CD14-positive monocyte (primary cell): ENCODE results near the gene MICOS13. TPM values are rescaled to one million over a fixed set of nuclear protein-coding genes. Genes with fewer than 3 reads are reported as not detected.

Source experiments
- DNase-seq, 3 donors: peaks; one replicate each; pipeline ENCODE4 v3.0.0-alpha.2; 2011 to 2022
- H2AFZ ChIP-seq: 2 replicates; pipeline ENCODE4 v1.6.0; 2012; ENCODE audit warnings: mild to moderate bottlenecking, low read depth, low read length, inconsistent platforms; ENCODE audit not compliant: insufficient read depth, poor library complexity, severe bottlenecking
- H3K27ac ChIP-seq, 2 donors: 1 replicate in 1 of 2; 2 replicates in 1 of 2; pipeline ENCODE4 v1.5.1; 2012 to 2013; ENCODE audit warnings: low read length in 2 of 2, control low read depth in 1 of 2, inconsistent platforms in 1 of 2, low read depth in 1 of 2, mild to moderate bottlenecking in 1 of 2
- H3K27me3 ChIP-seq, 2 donors: one replicate each; pipeline versions ENCODE4 v1.6.0 to v1.6.1; 2011 to 2013; ENCODE audit warnings: low read length in 2 of 2; ENCODE audit not compliant: control insufficient read depth in 2 of 2, insufficient read depth in 2 of 2
- H3K36me3 ChIP-seq, 2 donors: replicated peaks in 1 of 2; 1 replicate in 1 of 2; 2 replicates in 1 of 2; pipeline versions ENCODE4 v1.5.1 to v1.6.1; 2012 to 2013; ENCODE audit warnings: low read length in 2 of 2, control low read depth in 1 of 2, inconsistent platforms in 1 of 2, mild to moderate bottlenecking in 1 of 2; ENCODE audit not compliant: insufficient read depth in 2 of 2, control insufficient read depth in 1 of 2
- H3K4me1 ChIP-seq, 2 donors: 1 replicate in 1 of 2; 2 replicates in 1 of 2; pipeline versions ENCODE4 v1.5.1 to v1.6.1; 2012 to 2013; ENCODE audit warnings: low read length in 2 of 2, control low read depth in 1 of 2, inconsistent platforms in 1 of 2, mild to moderate bottlenecking in 1 of 2, moderate library complexity in 1 of 2; ENCODE audit not compliant: insufficient read depth in 2 of 2, control insufficient read depth in 1 of 2
- H3K4me2 ChIP-seq: replicated peaks from 2 replicates; pipeline ENCODE3; 2012; ENCODE audit warnings: low read length, moderate library complexity, mild to moderate bottlenecking; ENCODE audit not compliant: poor library complexity, severe bottlenecking; ENCODE audit errors: extremely low read depth
- H3K4me3 ChIP-seq, 3 experiments: fragments of 200-600 bp in 1 of 3; sonication (generic) in 1 of 3; replicated peaks in 1 of 3; 1 replicate in 2 of 3; 2 replicates in 1 of 3; pipeline ENCODE4 v1.5.1; 2011 to 2013; ENCODE audit warnings: low read length in 3 of 3, mild to moderate bottlenecking in 3 of 3, control low read depth in 2 of 3, low read depth in 2 of 3, inconsistent platforms in 1 of 3, moderate library complexity in 1 of 3
- H3K79me2 ChIP-seq: 2 replicates; pipeline ENCODE4 v1.6.0; 2012; ENCODE audit warnings: mild to moderate bottlenecking, control low read depth, inconsistent platforms, low read length, moderate library complexity; ENCODE audit not compliant: insufficient read depth
- H3K9ac ChIP-seq: 2 replicates; pipeline ENCODE4 v1.6.0; 2017; ENCODE audit warnings: low read length, mild to moderate bottlenecking; ENCODE audit not compliant: insufficient read depth, poor library complexity, severe bottlenecking
- H3K9me3 ChIP-seq, 2 donors: replicated peaks in 1 of 2; 1 replicate in 1 of 2; 2 replicates in 1 of 2; pipeline versions ENCODE4 v1.5.1 to v1.6.1; 2012 to 2013; ENCODE audit warnings: low read length in 2 of 2, control low read depth in 1 of 2; ENCODE audit not compliant: control insufficient read depth in 1 of 2, insufficient read depth in 1 of 2
- H4K20me1 ChIP-seq: 2 replicates; pipeline ENCODE4 v1.6.0; 2012; ENCODE audit warnings: mild to moderate bottlenecking, low read length, control low read depth, moderate library complexity; ENCODE audit not compliant: insufficient read depth
- H3K27ac Mint-ChIP-seq, 7 donors: one replicate each; pipeline ENCODE4 v1.8.0; 2020; ENCODE audit warnings: mild to moderate bottlenecking in 7 of 7, mixed read lengths in 7 of 7, moderate library complexity in 6 of 7, inconsistent platforms in 2 of 7
- H3K27me3 Mint-ChIP-seq, 3 donors: one replicate each; pipeline ENCODE4 v1.8.0; 2021 to 2022; ENCODE audit warnings: low read depth in 3 of 3, mild to moderate bottlenecking in 3 of 3, mixed read lengths in 3 of 3, moderate library complexity in 3 of 3, inconsistent platforms in 1 of 3
- H3K36me3 Mint-ChIP-seq, 2 donors: one replicate each; pipeline ENCODE4 v1.8.0; 2020; ENCODE audit warnings: mixed read lengths in 2 of 2, inconsistent platforms in 1 of 2, mild to moderate bottlenecking in 1 of 2
- H3K4me1 Mint-ChIP-seq: one replicate; pipeline ENCODE4 v1.8.0; 2020; ENCODE audit warnings: mild to moderate bottlenecking, mixed read lengths
- H3K4me3 Mint-ChIP-seq, 2 donors: one replicate each; pipeline ENCODE4 v1.8.0; 2020; ENCODE audit warnings: mild to moderate bottlenecking in 2 of 2, mixed read lengths in 2 of 2, moderate library complexity in 1 of 2
- H3K9me3 Mint-ChIP-seq, 7 donors: one replicate each; pipeline ENCODE4 v1.8.0; 2020 to 2022; ENCODE audit warnings: mixed read lengths in 7 of 7, mild to moderate bottlenecking in 6 of 7, moderate library complexity in 6 of 7, inconsistent platforms in 2 of 7
- WGBS: methylation state at CpG from one replicate; pipeline ENCODE4 v1.1.5; 2013; ENCODE audit warnings: missing lambda C conversion rate; ENCODE audit not compliant: insufficient coverage; 5-methylcytosine and 5-hydroxymethylcytosine counted together
- intact Hi-C, 2 donors: fragments of 100-400 bp; cut with micrococcal nuclease; formaldehyde crosslinking; loops; one replicate each; pipeline versions ENCODE4 v1.15.0 to v1.15.1; 2023
- polyA plus RNA-seq, 3 donors: library from polyadenylated mRNA; depleted of rRNA in 1 of 3; unstranded in 2 of 3; stranded (reverse) in 1 of 3; fragments of 300-500 nt in 2 of 3; fragments of >200 nt in 1 of 3; fragmentation: Illumina TruSeq in 2 of 3; gene quantifications; 1 replicate in 2 of 3; 2 replicates in 1 of 3; pipeline ENCODE4 v1.2.3, GENCODE V29; 2012 to 2021
- TF ChIP-seq, protein P1 (sequence below): fragments of 200-600 bp; IDR thresholded peaks from one replicate; pipeline ENCODE4 v1.8.0; 2022; ENCODE audit warnings: antibody characterized with exemption, mild to moderate bottlenecking

The MICOS13 gene
- polyA plus RNA-seq, 3 donors, result 22.5 to 82.7 (median 78.6) TPM

GRCh38 chr19:5684694-5685430 is 4.5 kb upstream of the MICOS13 start:
- H3K27ac Mint-ChIP-seq, result no peak overlapping the region
- H3K27me3 Mint-ChIP-seq, result peaks cover 0 to 7% (median 5%) of the 10 kb centered on the region in 3 donors
- no peaks in the 10 kb centered on the region for H3K36me3 Mint-ChIP-seq
- H3K4me3 Mint-ChIP-seq, result no peak overlapping the region
- no peaks in the 10 kb centered on the region for H4K20me1 ChIP-seq
- peaks cover 0 to 3% (median 0%) of the 10 kb centered on the region in 7 donors for H3K9me3 Mint-ChIP-seq
- no peak overlapping the region for H3K4me3 ChIP-seq
- H3K9ac ChIP-seq, result no peak overlapping the region
- DNase-seq, result no peak
- WGBS, result 93% methylated on average over 17 of the region's 22 CpGs
- H3K4me1 Mint-ChIP-seq, result peaks cover 17% of the 10 kb centered on the region
- TF ChIP-seq, protein P1, sequence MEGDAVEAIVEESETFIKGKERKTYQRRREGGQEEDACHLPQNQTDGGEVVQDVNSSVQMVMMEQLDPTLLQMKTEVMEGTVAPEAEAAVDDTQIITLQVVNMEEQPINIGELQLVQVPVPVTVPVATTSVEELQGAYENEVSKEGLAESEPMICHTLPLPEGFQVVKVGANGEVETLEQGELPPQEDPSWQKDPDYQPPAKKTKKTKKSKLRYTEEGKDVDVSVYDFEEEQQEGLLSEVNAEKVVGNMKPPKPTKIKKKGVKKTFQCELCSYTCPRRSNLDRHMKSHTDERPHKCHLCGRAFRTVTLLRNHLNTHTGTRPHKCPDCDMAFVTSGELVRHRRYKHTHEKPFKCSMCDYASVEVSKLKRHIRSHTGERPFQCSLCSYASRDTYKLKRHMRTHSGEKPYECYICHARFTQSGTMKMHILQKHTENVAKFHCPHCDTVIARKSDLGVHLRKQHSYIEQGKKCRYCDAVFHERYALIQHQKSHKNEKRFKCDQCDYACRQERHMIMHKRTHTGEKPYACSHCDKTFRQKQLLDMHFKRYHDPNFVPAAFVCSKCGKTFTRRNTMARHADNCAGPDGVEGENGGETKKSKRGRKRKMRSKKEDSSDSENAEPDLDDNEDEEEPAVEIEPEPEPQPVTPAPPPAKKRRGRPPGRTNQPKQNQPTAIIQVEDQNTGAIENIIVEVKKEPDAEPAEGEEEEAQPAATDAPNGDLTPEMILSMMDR, result no peak
- H3K9me3 ChIP-seq, result no peaks in the 10 kb centered on the region
- no peaks in the 10 kb centered on the region for H3K36me3 ChIP-seq
- H3K4me2 ChIP-seq, result no peak overlapping the region
- H3K4me1 ChIP-seq, result peaks cover 20 to 30% of the 10 kb centered on the region in 2 donors
- H3K27ac ChIP-seq, result no peak overlapping the region
- no peak overlapping the region for H2AFZ ChIP-seq
- H3K27me3 ChIP-seq, result no peaks in the 10 kb centered on the region
- H3K79me2 ChIP-seq, result peaks cover 3% of the 10 kb centered on the region
- intact Hi-C loops, result loop anchor here (10.0 kb wide), 3 partner anchors 110 to 690 kb away; partner anchors contain the start of genes ALKBH7 (in 1 of the 2), DUS3L (in 1 of the 2), NDUFA11 (in 1 of the 2) and PSPN (in 1 of the 2)

GRCh38 chr19:5683177-5683886 is 3.0 kb upstream of the MICOS13 start:
- intact Hi-C loops, result loop anchor here (10.0 kb wide), 3 partner anchors 111 to 691 kb away; partner anchors contain the start of genes ALKBH7 (in 1 of the 2), DUS3L (in 1 of the 2), NDUFA11 (in 1 of the 2) and PSPN (in 1 of the 2)
- H3K9me3 ChIP-seq, result no peaks in the 10 kb centered on the region
- H3K27me3 Mint-ChIP-seq, result peaks cover 0 to 5% (median 5%) of the 10 kb centered on the region in 3 donors
- H3K4me3 ChIP-seq, result no peak overlapping the region
- peak overlapping the region in 1 of 7 donors; percentile 60 for H3K27ac Mint-ChIP-seq
- no peaks in the 10 kb centered on the region for H3K36me3 ChIP-seq
- no peak overlapping the region for H3K4me2 ChIP-seq
- H3K9ac ChIP-seq, result no peak overlapping the region
- no peaks in the 10 kb centered on the region for H4K20me1 ChIP-seq
- no peak overlapping the region for H3K4me3 Mint-ChIP-seq
- DNase-seq, result no peak
- WGBS, result 89% methylated on average over 8 of the region's 10 CpGs
- H3K79me2 ChIP-seq, result peaks cover 8% of the 10 kb centered on the region
- peaks cover 0 to 3% (median 0%) of the 10 kb centered on the region in 7 donors for H3K9me3 Mint-ChIP-seq
- no peak overlapping the region for H3K27ac ChIP-seq
- H3K4me1 Mint-ChIP-seq, result peaks cover 24% of the 10 kb centered on the region
- H3K36me3 Mint-ChIP-seq, result no peaks in the 10 kb centered on the region
- H3K27me3 ChIP-seq, result no peaks in the 10 kb centered on the region
- H2AFZ ChIP-seq, result no peak overlapping the region
- TF ChIP-seq, protein P1, result no peak
- H3K4me1 ChIP-seq, result peaks cover 25 to 40% of the 10 kb centered on the region in 2 donors
